ENCODE results near the gene CLCA1.

CLCA1 gene

GRCh38 chr1:86464819-86465218 is 3.9 kb upstream of the CLCA1 start:
- DNase-seq, result no peak

- DNase-seq, result no peak
Measured at GRCh38 chr1:86466109-86466844, 2.5 kb upstream of the CLCA1 start.

DNA sequence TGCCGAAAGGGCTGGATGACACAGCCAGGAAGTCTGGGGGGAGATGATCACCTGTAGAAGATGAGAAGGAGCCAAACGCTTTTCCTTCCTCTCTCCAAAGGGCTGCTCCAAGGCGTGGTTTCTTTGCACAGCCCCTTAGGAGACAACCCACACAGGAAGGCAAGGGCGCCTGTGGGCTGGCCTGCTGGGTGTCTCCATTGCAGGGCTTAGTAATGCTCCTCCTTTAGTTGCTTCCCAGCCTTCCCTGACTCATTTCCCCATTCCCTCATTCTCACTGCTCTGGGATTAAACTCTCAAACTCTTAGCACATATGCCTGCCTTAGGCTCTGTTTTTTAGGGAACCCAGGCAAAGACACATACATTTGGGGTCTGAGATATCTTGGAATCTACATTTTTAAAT is 1.7 kb upstream of the CLCA1 start:
- DNase-seq, result no peak

GRCh38 chr1:86470859-86471258 is 2.1 kb downstream of the CLCA1 start:
- no peak for DNase-seq

- no peak for DNase-seq
Measured at GRCh38 chr1:86471291-86471690, 2.6 kb downstream of the CLCA1 start.

DNA sequence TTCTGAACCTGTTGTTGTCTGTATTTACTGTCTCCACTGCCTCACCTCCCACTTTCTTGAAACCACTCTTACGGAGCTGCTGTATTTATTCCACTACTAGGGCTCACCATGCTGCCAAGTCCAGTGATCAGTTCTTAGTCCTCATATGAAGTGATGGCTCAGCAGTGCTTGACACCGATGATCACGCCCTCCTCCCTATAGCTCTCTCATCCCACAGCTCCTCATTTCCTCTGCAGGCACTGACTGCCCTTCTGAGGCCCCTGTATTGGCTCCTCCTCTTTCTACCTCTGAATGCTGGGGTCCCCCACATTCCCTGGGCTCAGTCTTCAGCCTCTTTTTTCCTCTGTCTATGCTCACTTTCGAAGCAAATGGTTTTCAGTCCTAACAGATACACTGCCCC is 3.4 kb downstream of the CLCA1 start:
- no peak for DNase-seq

- no peak for DNase-seq
Measured at GRCh38 chr1:86472767-86473166, 4.0 kb downstream of the CLCA1 start.

DNA sequence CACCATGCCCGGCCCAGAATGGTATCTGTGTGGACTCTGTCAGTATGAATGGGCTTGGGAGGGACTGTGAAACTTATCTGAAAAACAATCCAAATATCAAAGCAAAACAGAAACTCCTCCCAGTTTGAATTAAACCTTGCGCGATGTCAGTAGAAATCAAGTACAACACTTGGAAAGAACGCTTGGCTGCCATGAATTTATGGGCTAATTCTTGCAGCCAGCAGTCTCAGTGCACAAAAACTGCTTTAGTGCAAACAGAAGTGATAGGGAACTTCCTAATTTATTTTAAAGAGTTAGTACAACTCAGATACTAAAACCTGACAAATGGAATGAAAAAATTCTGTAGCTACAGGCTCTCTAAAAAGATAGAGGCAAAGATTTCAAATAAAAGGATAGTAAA is 8.5 kb downstream of the CLCA1 start:
- no peak for DNase-seq

- DNase-seq, result no peak
Measured at GRCh38 chr1:86477682-86478081, 9.0 kb downstream of the CLCA1 start.

DNA sequence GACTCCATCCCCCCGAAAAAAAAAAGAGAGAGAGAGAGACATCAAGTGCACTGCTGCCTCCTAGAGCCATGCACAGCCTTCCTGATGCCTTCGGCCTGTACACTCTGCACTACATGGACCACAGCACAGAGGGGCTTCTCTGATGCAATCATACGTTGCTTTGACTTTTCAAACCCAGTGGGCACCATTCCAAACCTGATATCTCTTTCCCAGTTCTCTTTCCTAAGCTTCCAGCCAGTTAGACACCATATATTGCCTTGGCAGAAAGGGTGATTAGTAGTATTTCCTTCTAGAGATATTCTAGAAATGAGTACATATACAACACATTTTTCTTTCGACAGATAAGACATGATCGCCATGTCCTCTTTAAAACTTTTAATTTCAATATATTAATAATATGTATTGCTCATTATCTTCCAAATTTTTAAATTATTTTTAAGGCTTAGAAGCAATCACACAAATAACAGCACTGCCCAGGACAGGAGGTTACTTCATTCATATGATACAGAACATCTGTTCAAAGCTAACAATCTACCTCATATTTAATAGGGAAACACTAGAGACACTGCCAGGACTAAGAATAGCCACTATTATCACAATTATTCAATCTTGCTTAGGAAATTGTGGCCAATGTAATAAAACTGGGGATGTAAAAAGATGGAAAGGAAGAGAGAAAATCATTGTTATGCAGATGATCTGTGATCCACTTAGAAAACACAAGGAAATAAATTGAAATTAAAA is 9.9 kb downstream of the CLCA1 start:
- no peak for DNase-seq

- no peak for DNase-seq
Measured at GRCh38 chr1:86481966-86482365, 13.2 kb downstream of the CLCA1 start.

- no peak for DNase-seq
Measured at GRCh38 chr1:86487131-86487810, 18.5 kb downstream of the CLCA1 start.

GRCh38 chr1:86487811-86488141 is 19.0 kb downstream of the CLCA1 start:
- DNase-seq, result no peak

- DNase-seq, result no peak
Measured at GRCh38 chr1:86489242-86489878, 20.6 kb downstream of the CLCA1 start.

GRCh38 chr1:86491171-86491950 is 22.6 kb downstream of the CLCA1 start:
- DNase-seq, result no peak

GRCh38 chr1:86498281-86498680 is 29.6 kb downstream of the CLCA1 start:
- no peak for DNase-seq

DNA sequence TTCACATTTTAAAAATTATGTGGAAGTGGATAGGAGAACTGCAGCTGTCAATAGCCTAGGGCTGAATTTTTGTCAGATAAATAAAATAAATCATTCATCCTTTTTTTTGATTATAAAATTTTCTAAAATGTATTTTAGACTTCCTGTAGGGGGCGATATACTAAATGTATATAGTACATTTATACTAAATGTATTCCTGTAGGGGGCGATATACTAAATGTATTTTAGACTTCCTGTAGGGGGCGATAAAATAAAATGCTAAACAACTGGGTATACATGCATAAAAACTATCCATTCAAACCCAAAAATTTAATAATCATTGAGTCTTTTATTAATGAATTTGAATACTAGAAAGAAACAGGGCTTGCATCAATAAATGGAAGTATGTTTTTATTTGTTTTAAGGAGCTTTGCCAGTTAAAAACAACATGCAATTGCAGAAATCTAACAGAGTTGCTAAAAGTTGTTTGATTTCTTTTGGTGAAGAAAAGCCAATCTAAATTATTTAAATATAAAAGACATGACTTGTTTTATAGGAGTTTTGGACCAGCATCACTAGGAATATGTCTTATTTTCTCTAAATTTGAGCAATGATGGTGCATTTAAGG is 31.4 kb downstream of the CLCA1 start:
- DNase-seq, result no peak

- DNase-seq, result no peak
Measured at GRCh38 chr1:86500714-86501113, 32.0 kb downstream of the CLCA1 start.

- DNase-seq, result peak; percentile 41
Measured at GRCh38 chr1:86502125-86502646, 33.5 kb downstream of the CLCA1 start.

GRCh38 chr1:86502721-86503405 is 34.1 kb downstream of the CLCA1 start:
- no peak for DNase-seq

GRCh38 chr1:86503406-86504136 is 34.8 kb downstream of the CLCA1 start:
- DNase-seq, result no peak
